HepG2 (cell line): ENCODE results near the gene JPT2. TPM values are rescaled to one million over a fixed set of nuclear protein-coding genes. Genes with fewer than 3 reads are reported as not detected.
A peak's percentile ranks its signal among the peaks of the same experiment; 100 is the strongest.

Experiments
- ATAC-seq: fragments of 200-7000 bp; cut with Tn5 transposase; 3 replicates; pipeline ENCODE4 v1.9.1; 2020; ENCODE audit warnings: mild to moderate bottlenecking, moderate library complexity
- BruUV-seq: library from RNA; stranded (reverse); fragments of 400-500 nt; replicated peaks from 2 replicates; lab custom pipeline; 2021; lab: Mats Ljungman, UMichigan
- CTCF ChIA-PET: fragments of 300-600 bp; formaldehyde crosslinking; extraction: SDS; loops from one replicate; lab custom pipeline; 2021; ENCODE audit warnings: low total read pairs, inconsistent platforms, low intra/inter-chr PET ratio; lab: Yijun Ruan, JAX
- POLR2A ChIA-PET: fragments of 350-600 bp; sonication (Branson Sonifier 250); formaldehyde crosslinking; loops from one replicate; lab custom pipeline; 2020; ENCODE audit warnings: antibody characterized with exemption, inconsistent platforms; lab: Yijun Ruan, JAX
- DNase-seq: peaks from one replicate; pipeline ENCODE4 v3.0.0-alpha.2; 2015; ENCODE audit warnings: low spot score
- FAIRE-seq: peaks from 3 replicates; lab custom pipeline; 2011; peaks lifted over from hg19 to GRCh38; lab: Jason Lieb, UNC
- H2AFZ ChIP-seq: one replicate; pipeline ENCODE4 v1.6.1; 2011; ENCODE audit warnings: low read length, inconsistent platforms
- H3K27ac ChIP-seq: fragments of 300-600 bp; 3 replicates; pipeline ENCODE4 v1.8.0; 2011; ENCODE audit warnings: mixed run types, mild to moderate bottlenecking, mixed read lengths, low read length, inconsistent platforms; ENCODE audit not compliant: insufficient read depth; ENCODE audit errors: extremely low read length
- H3K27me3 ChIP-seq, 2 experiments: fragments of 200-600 bp in 1 of 2; 2 replicates in 1 of 2; 3 replicates in 1 of 2; pipeline versions ENCODE4 v1.6.0 to v1.8.0; 2011; ENCODE audit warnings: low read length in 2 of 2, mild to moderate bottlenecking in 2 of 2, moderate library complexity in 2 of 2, inconsistent platforms in 1 of 2; ENCODE audit not compliant: insufficient read depth in 2 of 2, control insufficient read depth in 1 of 2
- H3K36me3 ChIP-seq, 2 experiments: fragments of 200-600 bp in 1 of 2; replicated peaks in 1 of 2; 2 replicates in 1 of 2; 3 replicates in 1 of 2; pipeline versions ENCODE4 v1.5.1 to v1.8.0; 2011; ENCODE audit warnings: low read length in 2 of 2, inconsistent platforms in 1 of 2; ENCODE audit not compliant: insufficient read depth in 2 of 2, control insufficient read depth in 1 of 2
- H3K4me1 ChIP-seq: 2 replicates; pipeline ENCODE4 v1.5.1; 2012; ENCODE audit warnings: low read length, inconsistent platforms; ENCODE audit not compliant: insufficient read depth
- H3K4me2 ChIP-seq: 2 replicates; pipeline ENCODE4 v1.6.0; 2011; ENCODE audit warnings: low read depth, low read length, inconsistent platforms
- H3K4me3 ChIP-seq, 3 experiments: fragments of 200-600 bp in 1 of 3; sonication (generic), shearing (Covaris generic) in 1 of 3; replicated peaks in 1 of 3; 2 replicates each; pipeline ENCODE4 v1.5.1; 2011 to 2016; ENCODE audit warnings: low read length in 3 of 3, inconsistent platforms in 2 of 3, low read depth in 2 of 3, mild to moderate bottlenecking in 2 of 3, control low read depth in 1 of 3, mixed read lengths in 1 of 3; ENCODE audit not compliant: insufficient read depth in 1 of 3
- H3K79me2 ChIP-seq: one replicate; pipeline ENCODE4 v1.6.1; 2011; ENCODE audit warnings: low read length, inconsistent platforms; ENCODE audit not compliant: insufficient read depth
- H3K9ac ChIP-seq: 2 replicates; pipeline ENCODE4 v1.6.0; 2011; ENCODE audit warnings: mild to moderate bottlenecking, low read depth, low read length, inconsistent platforms; ENCODE audit not compliant: insufficient read depth
- H3K9me3 ChIP-seq: 2 replicates; pipeline ENCODE4 v1.5.1; 2012; ENCODE audit warnings: mild to moderate bottlenecking, low read length
- H4K20me1 ChIP-seq: 2 replicates; pipeline ENCODE4 v1.6.0; 2011; ENCODE audit warnings: inconsistent platforms, mild to moderate bottlenecking, low read length, moderate library complexity; ENCODE audit not compliant: insufficient read depth
- ARHGAP35 ChIP-seq: sonication (generic); formaldehyde crosslinking; IDR thresholded peaks from 2 replicates; pipeline ENCODE4 v1.9.0; 2022; ENCODE audit warnings: mild to moderate bottlenecking, inconsistent platforms, moderate library complexity, missing genetic modification reagents, borderline replicate concordance
- EP300 ChIP-seq, 3 experiments: sonication (generic) in 1 of 3; formaldehyde crosslinking in 1 of 3; IDR thresholded peaks; 2 replicates each; pipeline versions ENCODE4 v1.5.1 to v1.6.1; 2011 to 2020; ENCODE audit warnings: low read depth in 2 of 3, low read length in 2 of 3, borderline replicate concordance in 1 of 3, improper control_type of control experiment in 1 of 3, mild to moderate bottlenecking in 1 of 3, missing genetic modification reagents in 1 of 3, moderate library complexity in 1 of 3
- HNRNPH1 ChIP-seq: fragments of 200-400 bp; formaldehyde crosslinking; optimal IDR thresholded peaks from 2 replicates; pipeline ENCODE3; 2017; ENCODE audit warnings: mild to moderate bottlenecking, low read depth, low read length
- ISX ChIP-seq: sonication (generic); formaldehyde crosslinking; conservative IDR thresholded peaks from 2 replicates; pipeline ENCODE4 v1.5.0; 2020; ENCODE audit warnings: missing genetic modification reagents
- MLLT10 ChIP-seq: sonication (generic); formaldehyde crosslinking; IDR thresholded peaks from 2 replicates; pipeline ENCODE4 v1.4.0; 2020; ENCODE audit warnings: missing genetic modification reagents
- PAF1 ChIP-seq: IDR thresholded peaks from 2 replicates; pipeline ENCODE4 v1.6.1; 2016; ENCODE audit warnings: missing genetic modification reagents, missing compliant biosample characterization
- SATB2 ChIP-seq: sonication (generic); formaldehyde crosslinking; IDR thresholded peaks from 2 replicates; pipeline ENCODE4 v1.5.0; 2020; ENCODE audit warnings: missing genetic modification reagents
- TARDBP ChIP-seq: sonication (generic); formaldehyde crosslinking; IDR thresholded peaks from 2 replicates; pipeline ENCODE4 v1.8.0; 2022; ENCODE audit warnings: mild to moderate bottlenecking, missing genetic modification reagents
- ZFP37 ChIP-seq: sonication (generic); formaldehyde crosslinking; IDR thresholded peaks from 2 replicates; pipeline ENCODE4 v1.4.0; 2020; ENCODE audit warnings: missing genetic modification reagents, borderline replicate concordance
- ZNF234 ChIP-seq: sonication (generic); formaldehyde crosslinking; conservative IDR thresholded peaks from 2 replicates; pipeline ENCODE4 v1.5.1; 2020; ENCODE audit warnings: mild to moderate bottlenecking, missing genetic modification reagents
- ZNF350 ChIP-seq: sonication (generic); formaldehyde crosslinking; IDR thresholded peaks from 2 replicates; pipeline ENCODE4 v1.4.0; 2020; ENCODE audit warnings: mild to moderate bottlenecking, low read depth, missing genetic modification reagents, borderline replicate concordance
- ZNF775 ChIP-seq: sonication (generic); formaldehyde crosslinking; IDR thresholded peaks from 2 replicates; pipeline ENCODE4 v1.4.0; 2020; ENCODE audit warnings: missing genetic modification reagents, mild to moderate bottlenecking, moderate library complexity, borderline replicate concordance
- WGBS: methylation state at CpG from one replicate; pipeline ENCODE4 v1.1.6; 2017; ENCODE audit warnings: low lambda C conversion rate; 5-methylcytosine and 5-hydroxymethylcytosine counted together
- in situ Hi-C: cut with HindIII; loops from 2 replicates; pipeline ENCODE4 v1.10.0; 2017; ENCODE audit warnings: low pct_unique_long_range_greater_than_20kb; ENCODE audit not compliant: extremely low pct_ligation_motif_present
- intact Hi-C: fragments of 100-400 bp; cut with micrococcal nuclease; formaldehyde crosslinking; loops from one replicate; pipeline ENCODE4 v1.10.0; 2022; ENCODE audit not compliant: unreplicated experiment
- polyA plus RNA-seq, 8 experiments: library from polyadenylated mRNA; depleted of rRNA in 3 of 8; stranded (reverse) in 7 of 8; unstranded in 1 of 8; fragments of >200 nt; fragmentation: Illumina TruSeq in 4 of 8; extraction: Trizol in 4 of 8; gene quantifications; 2 replicates each; pipeline versions ENCODE4 v1.2.1 to v1.2.3, GENCODE V29; 2011 to 2016; ENCODE audit warnings: low read depth in 4 of 8, missing spikeins in 1 of 8, mixed read lengths in 1 of 8; ENCODE audit not compliant: insufficient read depth in 1 of 8
- total RNA-seq, 5 experiments: library from RNA; depleted of rRNA; stranded (reverse); fragments of >200 nt; fragmentation: Illumina TruSeq; extraction: Trizol; gene quantifications; 2 replicates each; pipeline ENCODE4 v1.2.3, GENCODE V29; 2016; ENCODE audit warnings: low read depth in 1 of 5
- TF ChIP-seq, protein P1 (sequence below): sonication (generic); formaldehyde crosslinking; IDR thresholded peaks from 2 replicates; pipeline ENCODE4 v1.4.0; 2020; ENCODE audit warnings: mild to moderate bottlenecking, low read depth, missing genetic modification reagents
- TF ChIP-seq, protein P2 (sequence below): sonication (generic); formaldehyde crosslinking; IDR thresholded peaks from 2 replicates; pipeline ENCODE4 v1.5.1; 2020; ENCODE audit warnings: mild to moderate bottlenecking, missing genetic modification reagents, moderate library complexity

Gene JPT2
- total and polyA plus RNA-seq, 2 of the 13 experiments (the other 11 are each of a cell fraction or from before 2014, with no cell fraction given) = 53.5 to 89.4 TPM

DNA sequence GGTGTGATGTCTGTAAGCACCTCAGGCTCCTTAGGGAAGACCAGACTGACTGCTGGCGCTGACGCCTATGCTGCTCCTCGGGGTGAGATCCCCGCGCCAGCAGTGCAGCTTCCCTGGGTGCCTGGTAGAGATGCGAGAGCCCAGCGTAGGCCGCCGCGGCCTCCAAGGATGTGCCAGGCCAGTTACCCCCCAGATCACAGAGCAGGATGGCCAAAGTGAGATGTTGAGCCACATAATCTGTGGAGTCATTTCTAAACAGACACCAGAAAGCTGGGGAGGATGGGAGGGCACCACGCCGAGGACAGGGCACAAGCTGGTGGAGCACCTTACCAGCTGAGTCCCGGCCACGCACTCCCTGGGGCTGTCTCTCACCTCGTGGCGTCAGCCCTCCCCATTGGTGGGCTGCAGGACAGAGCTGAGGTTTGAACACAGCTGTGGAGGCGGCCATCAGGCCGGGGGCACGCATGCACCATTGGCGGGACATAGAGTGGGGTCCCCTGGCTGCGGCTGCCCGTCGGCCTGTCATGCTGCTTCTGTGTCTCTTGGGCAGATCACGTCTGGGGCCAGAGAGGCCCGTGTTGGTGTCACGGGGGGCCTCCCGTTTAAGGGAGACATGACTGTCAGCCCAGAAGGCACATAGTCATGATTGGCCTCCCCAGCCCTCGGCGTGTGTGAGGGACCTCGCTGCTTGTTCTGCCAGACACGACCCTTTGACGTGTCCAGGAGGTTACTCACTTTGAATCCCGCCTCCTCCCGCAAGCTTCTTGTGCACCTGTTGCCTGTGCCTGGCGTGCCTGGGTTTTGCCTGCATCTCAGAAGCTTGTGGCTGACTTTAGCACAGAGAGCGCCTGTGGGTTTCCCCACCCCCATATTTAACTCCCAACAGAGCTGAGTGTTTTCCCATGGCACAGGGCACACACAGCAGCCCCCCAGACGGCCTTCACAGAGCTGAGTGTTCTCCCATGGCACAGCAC lies 49.9 kb downstream of the JPT2 start:
- Histone ChIP-seq H3K27me3 (no peaks in the 10 kb centered on the region; a peak in 1 of 5 replicates), H3K9ac (no peak overlapping the region), H3K36me3 (peaks cover 31 to 59% of the 10 kb centered on the region in 2 experiments; a peak in 4 of 5 replicates), H4K20me1 (peaks cover 10% of the 10 kb centered on the region), H3K27ac (no peak overlapping the region), H3K4me1 (peaks cover 11% of the 10 kb centered on the region), H3K9me3 (no peaks in the 10 kb centered on the region), H3K4me2 (no peak overlapping the region), H3K4me3 (no peak overlapping the region), H2AFZ (no peak overlapping the region), H3K79me2 (peaks cover 6% of the 10 kb centered on the region)
- no peak for FAIRE-seq
- ChIA-PET CTCF (no interaction called here), POLR2A (no interaction called here)
- no TSS peak for BruUV-seq
- TF ChIP-seq, protein P1, sequence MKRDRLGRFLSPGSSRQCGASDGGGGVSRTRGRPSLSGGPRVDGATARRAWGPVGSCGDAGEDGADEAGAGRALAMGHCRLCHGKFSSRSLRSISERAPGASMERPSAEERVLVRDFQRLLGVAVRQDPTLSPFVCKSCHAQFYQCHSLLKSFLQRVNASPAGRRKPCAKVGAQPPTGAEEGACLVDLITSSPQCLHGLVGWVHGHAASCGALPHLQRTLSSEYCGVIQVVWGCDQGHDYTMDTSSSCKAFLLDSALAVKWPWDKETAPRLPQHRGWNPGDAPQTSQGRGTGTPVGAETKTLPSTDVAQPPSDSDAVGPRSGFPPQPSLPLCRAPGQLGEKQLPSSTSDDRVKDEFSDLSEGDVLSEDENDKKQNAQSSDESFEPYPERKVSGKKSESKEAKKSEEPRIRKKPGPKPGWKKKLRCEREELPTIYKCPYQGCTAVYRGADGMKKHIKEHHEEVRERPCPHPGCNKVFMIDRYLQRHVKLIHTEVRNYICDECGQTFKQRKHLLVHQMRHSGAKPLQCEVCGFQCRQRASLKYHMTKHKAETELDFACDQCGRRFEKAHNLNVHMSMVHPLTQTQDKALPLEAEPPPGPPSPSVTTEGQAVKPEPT = no peak
- TF ChIP-seq MLLT10 (CRISPR knock-in tag) = no peak
- 0 out of 2 replicates have a peak, but pooled peaks have one; percentile 5 for TF ChIP-seq TARDBP (CRISPR knock-in tag)
- no peak for TF ChIP-seq ZFP37 (CRISPR knock-in tag)
- ATAC-seq = no peak
- no peak for DNase-seq
- in situ Hi-C loops = no loop called here
- WGBS = 96% methylated on average over 17 of the region's 37 CpGs
- intact Hi-C loops = no loop called here

DNA sequence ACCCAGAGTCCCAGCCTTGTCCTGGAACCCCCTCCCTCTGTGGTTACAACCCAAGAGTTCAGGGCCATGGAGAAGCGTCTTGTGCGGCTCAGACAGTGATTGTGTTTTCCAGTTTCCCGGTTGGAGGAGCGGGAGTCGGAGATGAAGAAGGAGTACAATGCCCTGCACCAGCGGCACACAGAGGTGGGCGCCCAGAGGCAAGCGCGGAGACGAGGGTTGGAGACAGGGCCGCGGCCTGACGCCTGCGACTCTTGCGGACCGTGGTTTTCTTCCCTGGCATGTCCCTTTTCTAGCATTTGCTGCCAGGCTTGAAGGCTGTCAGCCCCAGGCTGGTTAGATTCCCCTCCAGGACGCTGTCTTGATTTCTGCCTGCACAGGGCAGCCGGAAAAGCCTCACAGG lies 50.9 kb downstream of the JPT2 start:
- CTCF ChIA-PET = no interaction called here
- Histone ChIP-seq H3K9ac (no peak overlapping the region), H3K4me3 (no peak overlapping the region), H3K4me2 (no peak overlapping the region), H3K4me1 (peaks cover under 1% of the 10 kb centered on the region; the same call in 1 of the 2 replicates), H3K27me3 (no peaks in the 10 kb centered on the region; a peak in 1 of 5 replicates), H3K79me2 (peaks cover 1% of the 10 kb centered on the region), H3K9me3 (no peaks in the 10 kb centered on the region), H2AFZ (no peak overlapping the region), H3K36me3 (peaks cover 34 to 68% of the 10 kb centered on the region in 2 experiments; a peak in 4 of 5 replicates), H4K20me1 (peaks cover 4% of the 10 kb centered on the region; the same call in 1 of the 2 replicates), H3K27ac (no peak overlapping the region)
- POLR2A ChIA-PET = no interaction called here
- FAIRE-seq = no peak
- intact Hi-C loops = no loop called here
- WGBS = 99% methylated on average over 18 of the region's 18 CpGs
- in situ Hi-C loops = no loop called here
- no TSS peak for BruUV-seq
- DNase-seq = no peak
- no peak for ATAC-seq
- TF ChIP-seq ZNF350 (CRISPR knock-in tag) = no peak
- TF ChIP-seq EP300 (IDR thresholded peaks at IDR 0.05; ENCODE audit: low read depth in 2 of 2, low read length in 2 of 2) = no peak
- TF ChIP-seq EP300 (CRISPR knock-in tag; IDR thresholded peaks at IDR 0.05; ENCODE audit: borderline replicate concordance) = no peak
- TF ChIP-seq ZNF775 = no peak
- TF ChIP-seq, protein P2, sequence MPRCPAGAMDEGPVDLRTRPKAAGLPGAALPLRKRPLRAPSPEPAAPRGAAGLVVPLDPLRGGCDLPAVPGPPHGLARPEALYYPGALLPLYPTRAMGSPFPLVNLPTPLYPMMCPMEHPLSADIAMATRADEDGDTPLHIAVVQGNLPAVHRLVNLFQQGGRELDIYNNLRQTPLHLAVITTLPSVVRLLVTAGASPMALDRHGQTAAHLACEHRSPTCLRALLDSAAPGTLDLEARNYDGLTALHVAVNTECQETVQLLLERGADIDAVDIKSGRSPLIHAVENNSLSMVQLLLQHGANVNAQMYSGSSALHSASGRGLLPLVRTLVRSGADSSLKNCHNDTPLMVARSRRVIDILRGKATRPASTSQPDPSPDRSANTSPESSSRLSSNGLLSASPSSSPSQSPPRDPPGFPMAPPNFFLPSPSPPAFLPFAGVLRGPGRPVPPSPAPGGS (CRISPR knock-in tag) = no peak
- TF ChIP-seq ARHGAP35 (CRISPR knock-in tag) = no peak
- TF ChIP-seq ZNF234 = no peak
- no peak for TF ChIP-seq SATB2 (CRISPR knock-in tag)
- no peak for TF ChIP-seq ISX
- no peak for TF ChIP-seq PAF1 (CRISPR knock-in tag)
- TF ChIP-seq HNRNPH1 = no peak
